Esophagus squamous epithelium (tissue), 4 donors: ENCODE data around the gene MEIG1. TPM values are rescaled to one million over a fixed set of nuclear protein-coding genes. Genes with fewer than 3 reads are reported as not detected.

Experiments
- total RNA-seq, 4 donors: library from RNA; depleted of rRNA; stranded (reverse); fragments of >200 nt; gene quantifications; one replicate each; pipeline ENCODE4 v1.1.0, GENCODE V29; 2016

MEIG1 gene
- total RNA-seq, 4 donors from 2014 or later, result 0.79 TPM; not detected in 3

Other genes starting within 250 kb of the MEIG1 start
- gene FAM107B, start 184.5 kb upstream of the MEIG1 start, total RNA-seq, result 10 to 100 TPM in 3 of 4 donors, 1 to 10 TPM in 1; 6.7 to 17.0 (median 12.9) TPM
- 1 to 10 TPM in 2 of 4 donors, not detected in 2; 1.1 to 1.3 TPM for gene CDNF, start 121.4 kb upstream of the MEIG1 start, total RNA-seq
- 10 to 100 TPM; 12.5 to 21.4 (median 13.1) TPM for gene HSPA14, start 121.1 kb upstream of the MEIG1 start, total RNA-seq
- gene MSANTD7, start 121.1 kb upstream of the MEIG1 start, total RNA-seq, result 1 to 10 TPM; 7.3 to 9.2 (median 8.2) TPM
- 10 to 100 TPM in 1 of 4 donors, 1 to 10 TPM in 3; 5.6 to 13.2 (median 8.9) TPM for gene SUV39H2, start 80.5 kb upstream of the MEIG1 start, total RNA-seq
- gene DCLRE1C, start 5.3 kb upstream of the MEIG1 start, total RNA-seq, result 10 to 100 TPM in 3 of 4 donors, 1 to 10 TPM in 1; 8.2 to 15.6 (median 11.4) TPM
- gene OLAH, start 84.6 kb downstream of the MEIG1 start, total RNA-seq, result 1 to 10 TPM in 3 of 4 donors, under 1 TPM in 1; 0.57 to 9.4 (median 5.1) TPM
- under 1 TPM in 3 of 4 donors, not detected in 1; 0.31 to 0.91 (median 0.76) TPM for gene ACBD7, start 129.4 kb downstream of the MEIG1 start, total RNA-seq
- 10 to 100 TPM; 10.8 to 21.0 (median 14.8) TPM for gene RPP38, start 138.0 kb downstream of the MEIG1 start, total RNA-seq
- gene NMT2, start 209.3 kb downstream of the MEIG1 start, total RNA-seq, result 10 to 100 TPM in 2 of 4 donors, 1 to 10 TPM in 2; 4.8 to 12.8 (median 7.8) TPM